ENCODE results near the gene ZNF396.

ZNF396 gene

DNA sequence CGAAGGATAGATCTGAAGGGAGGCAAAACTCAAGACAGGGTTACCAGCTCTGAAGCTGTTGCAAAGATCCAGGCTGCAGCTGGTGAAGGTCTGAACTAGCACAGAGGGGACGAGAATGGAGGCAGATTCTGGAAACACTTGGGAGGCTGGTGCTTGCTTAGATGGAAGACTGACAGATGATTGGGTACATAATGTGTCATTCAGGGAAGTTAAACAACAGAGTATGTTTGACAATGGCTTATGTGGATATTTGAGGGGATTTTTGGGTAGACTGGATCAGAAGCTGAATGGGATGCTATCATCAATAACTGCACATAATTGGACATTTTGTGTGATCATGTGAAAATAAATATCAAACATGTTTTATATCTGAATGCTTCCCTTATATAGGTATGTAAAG is 2.3 kb upstream of the ZNF396 start:
- no peak for DNase-seq

DNA sequence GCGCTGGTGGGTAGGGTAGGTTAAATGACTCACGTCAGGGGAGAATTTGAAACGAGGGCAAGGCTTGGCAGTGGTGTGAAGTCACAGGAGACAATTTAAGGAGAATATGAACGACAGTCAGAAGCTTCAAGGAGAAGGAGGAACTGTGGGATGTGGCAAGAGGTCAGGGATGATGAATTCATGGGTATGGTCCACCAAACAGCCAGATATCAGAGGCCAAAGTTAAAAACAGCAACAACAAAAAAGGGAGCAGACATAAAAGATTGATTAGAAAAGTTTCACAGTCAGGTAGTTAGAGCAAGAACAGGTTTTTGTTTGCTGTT is 1.4 kb upstream of the ZNF396 start:
- DNase-seq: no peak

GRCh38 chr18:35377875-35378573 is 887 bp upstream of the ZNF396 start:
- DNase-seq: no peak

DNA sequence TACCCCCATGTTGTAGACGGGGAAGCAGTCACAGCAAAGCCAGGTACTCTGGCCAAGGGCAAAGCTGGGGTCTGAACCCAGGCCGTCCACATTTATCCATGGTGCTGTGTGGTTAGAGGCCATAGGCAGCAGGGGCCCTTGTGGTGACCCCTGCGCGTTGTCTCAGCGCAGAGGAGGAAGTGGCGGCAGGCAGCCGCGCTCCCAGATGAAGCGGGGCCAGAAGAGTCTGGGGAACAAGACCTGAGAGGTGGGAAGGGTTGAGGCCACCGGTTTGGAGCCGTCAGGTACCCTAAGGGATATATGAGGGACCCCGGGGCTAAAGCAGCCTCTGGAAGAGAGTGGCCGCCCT is 770 bp downstream of the ZNF396 start:
- DNase-seq: no peak

GRCh38 chr18:35374708-35375107 is 2.4 kb downstream of the ZNF396 start:
- no peak for DNase-seq

DNA sequence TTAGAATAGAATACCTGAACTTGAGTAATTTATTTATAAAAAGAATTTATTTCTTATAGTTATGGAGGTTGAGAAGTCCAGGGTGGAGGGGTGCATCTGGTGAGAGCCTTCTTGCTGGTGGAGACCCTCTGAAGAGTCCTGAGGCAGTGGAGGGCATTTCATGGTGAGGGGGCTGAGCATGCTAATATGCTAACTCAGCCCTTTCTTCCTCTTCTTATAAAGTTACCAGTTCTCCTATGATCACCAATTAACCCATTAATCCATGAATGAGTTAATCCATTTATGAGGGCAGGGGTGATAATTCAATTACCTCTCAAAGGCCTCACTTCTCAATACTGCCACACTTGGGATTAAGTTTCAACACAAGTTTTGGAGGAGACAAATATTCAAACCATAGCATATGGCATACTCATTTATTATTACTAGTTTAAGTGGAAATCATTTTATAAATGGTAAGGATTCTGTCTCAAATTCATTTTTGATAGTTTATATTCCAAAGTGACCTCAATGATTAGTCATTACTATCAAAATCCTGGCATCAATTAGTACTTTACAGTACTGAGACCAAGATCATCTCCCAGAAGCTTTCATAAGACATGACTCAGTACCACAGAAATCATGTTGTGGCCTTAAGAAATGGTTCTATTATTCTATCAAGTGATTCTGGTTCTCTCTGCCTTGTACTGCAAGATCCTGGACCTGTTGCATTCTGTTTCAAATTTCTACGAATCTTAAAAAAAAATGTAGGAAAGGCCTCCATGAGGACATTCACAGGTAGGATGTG is 5.5 kb downstream of the ZNF396 start:
- DNase-seq: no peak

DNA sequence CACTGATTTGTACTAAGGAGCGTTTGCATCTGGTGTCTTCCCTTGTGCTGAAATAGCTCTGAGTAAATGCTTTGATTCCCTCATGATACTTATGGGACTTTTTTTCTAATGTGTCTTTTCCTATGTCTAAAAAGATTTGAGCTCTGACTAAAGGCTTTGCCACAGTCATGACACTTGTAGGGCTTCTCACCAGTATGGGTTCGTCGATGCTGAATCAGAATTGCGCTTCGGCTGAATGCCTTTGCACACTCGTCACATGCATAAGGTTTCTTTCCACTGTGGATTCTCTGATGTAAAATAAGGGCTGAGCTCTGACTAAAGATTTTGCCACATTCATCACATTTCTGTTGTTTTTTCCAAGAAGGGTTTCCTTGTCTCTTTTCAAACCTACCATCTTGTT is 8.0 kb downstream of the ZNF396 start:
- no peak for DNase-seq

GRCh38 chr18:35368595-35368994 is 8.5 kb downstream of the ZNF396 start:
- DNase-seq: no peak

DNA sequence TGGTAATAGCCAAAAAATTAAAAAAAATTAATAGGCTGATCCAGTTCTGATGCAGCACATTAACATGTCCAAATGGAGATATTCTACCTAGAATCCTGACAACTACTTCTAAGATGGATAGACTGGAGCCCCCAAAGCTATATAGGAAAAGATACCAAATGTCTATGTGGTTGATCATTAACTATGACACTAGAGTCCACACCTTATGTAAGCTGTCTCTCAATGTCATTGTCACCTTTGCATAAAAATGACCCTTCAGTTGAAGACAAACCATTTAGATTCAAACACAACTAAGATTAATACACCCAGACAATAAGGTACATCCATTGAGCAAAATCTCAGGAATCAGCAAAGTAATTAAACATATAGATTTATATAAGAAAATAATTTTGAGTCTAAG is 14.6 kb downstream of the ZNF396 start:
- no peak for DNase-seq

DNA sequence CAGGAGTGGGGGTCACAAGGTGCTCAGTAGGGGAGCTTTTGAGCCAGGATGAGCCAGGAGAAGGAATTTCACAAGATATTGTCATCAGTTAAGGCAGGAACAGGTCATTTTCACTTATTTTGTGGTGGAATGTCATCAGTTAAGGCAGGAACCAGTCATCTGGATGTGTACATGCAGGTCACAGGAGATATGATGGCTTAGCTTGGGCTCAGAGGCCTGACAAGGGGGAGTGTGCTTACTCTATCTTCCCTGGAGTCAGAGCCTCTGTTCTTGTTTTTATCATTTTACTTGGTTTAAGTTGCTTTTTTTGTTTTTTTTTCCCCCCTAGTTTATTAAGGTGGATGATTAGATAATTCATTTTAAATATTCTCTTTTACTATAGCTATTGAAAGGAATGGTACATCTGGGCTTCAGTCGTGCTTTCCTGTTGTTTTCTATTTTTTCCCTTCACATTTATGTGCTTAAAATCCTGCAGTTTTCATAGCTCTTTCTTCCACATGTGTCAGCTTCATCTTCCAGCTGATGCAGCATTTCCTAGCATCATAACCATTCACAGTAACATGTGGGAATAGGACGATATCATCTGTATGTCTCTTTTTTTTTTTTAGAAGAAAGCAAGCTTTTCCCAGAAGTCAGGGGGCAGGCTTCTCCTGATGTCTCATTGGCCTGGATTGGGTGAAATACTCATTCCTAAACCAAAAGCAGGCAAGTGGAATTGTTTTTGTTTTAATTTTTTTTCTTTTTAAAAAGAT is 15.4 kb downstream of the ZNF396 start:
- no peak for DNase-seq

- DNase-seq: no peak
Observed at GRCh38 chr18:35355140-35355618, 22.0 kb downstream of the ZNF396 start.

- no peak for DNase-seq
Observed at GRCh38 chr18:35352778-35353177, 24.4 kb downstream of the ZNF396 start.

- DNase-seq: no peak
Observed at GRCh38 chr18:35352283-35352682, 24.9 kb downstream of the ZNF396 start.

GRCh38 chr18:35348001-35348400 is 29.1 kb downstream of the ZNF396 start:
- peak; percentile 96 for DNase-seq

GRCh38 chr18:35345950-35346349 is 31.2 kb downstream of the ZNF396 start:
- no peak for DNase-seq

DNA sequence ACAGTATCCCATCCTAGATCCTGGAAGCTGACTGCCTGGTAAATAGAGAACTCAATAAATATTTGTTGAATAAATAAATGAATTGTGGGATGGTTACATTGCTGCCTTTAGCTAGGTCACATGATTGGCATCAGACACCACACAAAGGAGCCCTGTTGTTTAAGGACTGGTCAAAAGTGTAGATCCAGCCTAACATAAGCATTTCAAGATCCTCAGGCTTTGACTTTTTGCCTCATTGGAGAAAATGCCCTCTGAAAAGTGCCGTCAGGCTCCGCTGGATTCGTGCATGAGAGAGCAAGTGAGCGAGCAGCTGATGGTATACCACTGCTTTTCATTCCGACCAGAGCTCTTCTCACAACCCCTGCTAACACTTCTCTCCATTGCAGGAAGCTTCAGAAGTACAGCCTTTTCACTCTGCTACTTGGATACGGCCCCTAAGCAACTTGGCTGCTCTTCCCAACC is 31.6 kb downstream of the ZNF396 start:
- peak; percentile 90 for DNase-seq

- peak; percentile 80 for DNase-seq
Observed at GRCh38 chr18:35344736-35345459, 32.2 kb downstream of the ZNF396 start.

DNA sequence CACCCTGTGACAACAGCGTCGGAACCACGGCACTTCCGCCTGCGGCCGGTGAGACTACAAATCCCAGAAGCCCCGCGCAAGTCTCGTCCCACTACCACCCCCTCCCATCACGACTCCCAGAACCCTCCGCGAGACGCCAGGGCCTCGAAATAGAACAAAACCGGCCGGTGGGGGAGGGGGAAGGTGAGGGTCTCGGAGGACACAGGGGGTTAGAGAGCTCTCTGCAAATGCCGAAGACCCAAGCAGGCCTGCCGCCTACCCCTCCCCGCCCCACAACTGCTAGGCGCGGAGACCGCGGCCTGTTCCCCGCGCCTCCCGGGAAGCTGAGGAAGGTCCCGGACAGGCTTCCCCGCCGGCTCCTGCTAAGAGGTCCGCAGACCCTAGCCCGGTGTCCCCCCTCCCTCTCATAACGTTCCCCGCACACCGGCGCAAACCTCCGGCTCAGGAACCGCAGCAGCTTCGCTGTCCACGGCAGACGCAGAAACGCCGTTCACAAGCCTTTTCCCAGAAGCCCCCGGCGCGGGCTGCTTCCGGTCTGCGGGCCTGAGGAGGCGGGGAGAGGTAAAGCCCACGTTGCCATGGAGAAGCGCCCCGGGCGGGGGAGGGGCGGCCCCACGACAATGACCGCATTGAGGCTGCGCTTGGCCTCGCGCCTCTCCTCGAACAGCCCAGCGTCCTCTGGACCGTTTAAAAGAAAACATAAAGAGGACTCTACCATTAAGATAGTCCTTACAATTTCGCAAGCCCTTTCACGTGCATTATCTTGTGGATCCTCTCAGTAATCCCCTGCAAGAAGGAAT is 33.0 kb downstream of the ZNF396 start, which contains the start of gene ZNF24:
Gene ZNF24 (minus strand): TSS at position 485 of the 800 bp plus-strand sequence. CDS start 3,770 bp downstream, outside the sequence.
- DNase-seq: peak; percentile 89

GRCh38 chr18:35343488-35343935 is 33.6 kb downstream of the ZNF396 start:
- no peak for DNase-seq

DNA sequence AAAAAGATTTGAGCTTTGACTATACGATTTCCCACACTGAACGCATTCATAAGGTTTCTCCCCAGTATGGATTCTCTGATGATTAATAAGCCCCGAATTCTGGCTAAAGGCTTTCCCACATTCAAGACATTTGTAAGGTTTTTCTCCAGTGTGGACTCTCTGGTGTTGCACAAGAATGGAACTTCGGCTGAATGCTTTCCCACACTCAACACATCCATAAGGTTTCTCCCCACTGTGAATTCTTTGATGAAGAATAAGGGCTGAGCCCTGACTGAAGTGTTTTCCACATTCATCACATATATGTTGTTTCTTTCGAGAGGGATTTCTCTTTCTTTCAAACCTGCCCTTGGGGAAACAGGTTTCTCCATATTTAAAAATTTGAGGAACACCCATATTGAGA is 39.9 kb downstream of the ZNF396 start:
- no peak for DNase-seq

DNA sequence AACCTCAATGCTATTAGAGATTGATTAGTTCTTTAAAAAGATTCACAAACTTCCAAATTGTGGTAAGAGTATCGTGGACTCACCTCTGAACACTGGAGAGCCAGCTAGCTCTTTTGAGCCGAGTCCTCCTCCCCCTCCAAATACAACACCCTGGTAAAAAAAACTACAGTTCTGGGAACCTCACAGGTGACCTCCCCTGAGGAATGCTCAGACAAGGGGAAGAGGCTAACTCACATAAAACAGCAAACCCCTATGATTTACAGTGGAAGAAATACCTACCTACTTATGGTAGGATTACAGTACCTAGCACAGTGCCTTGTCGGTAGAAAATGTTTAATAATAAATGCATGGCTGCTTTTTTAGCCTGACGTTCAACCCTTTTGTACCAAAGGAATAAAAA is 41.3 kb downstream of the ZNF396 start:
- DNase-seq: no peak

- no peak for DNase-seq
Observed at GRCh38 chr18:35334821-35335220, 42.3 kb downstream of the ZNF396 start.

Measured in DMS79 treated with DMSO at 0.1 percent for 48 hours (cell line).